ENCODE data around the gene NPC2. TPM values are rescaled to one million over a fixed set of nuclear protein-coding genes. Genes with fewer than 3 reads are reported as not detected.

NPC2 gene
- total RNA-seq, 1 donor from 2014 or later = 177 TPM

GRCh38 chr14:74501691-74502090, 8.6 kb upstream of the NPC2 start:
- Mint-ChIP-seq H3K9me3 (ENCODE audit: low read depth) (no peaks in the 10 kb centered on the region), H3K27me3 (no peaks in the 10 kb centered on the region), H3K27ac (no peak overlapping the region), H3K36me3 (ENCODE audit: insufficient read depth) (no peaks in the 10 kb centered on the region), H3K4me1 (ENCODE audit: low read depth) (peaks cover 2% of the 10 kb centered on the region), H3K4me3 (ENCODE audit: low read depth) (no peak overlapping the region)
- no peak for TF ChIP-seq CTCF (IDR thresholded peaks at IDR 0.05; ENCODE audit: unreplicated experiment)
- DNase-seq (ENCODE audit: low spot score, unreplicated experiment) = no peak

- Mint-ChIP-seq H3K4me3 (ENCODE audit: low read depth) (no peak overlapping the region), H3K9me3 (ENCODE audit: low read depth) (no peaks in the 10 kb centered on the region), H3K27ac (no peak overlapping the region), H3K36me3 (ENCODE audit: insufficient read depth) (no peaks in the 10 kb centered on the region), H3K4me1 (ENCODE audit: low read depth) (peaks cover 2% of the 10 kb centered on the region), H3K27me3 (no peaks in the 10 kb centered on the region)
- no peak for DNase-seq (ENCODE audit: low spot score, unreplicated experiment)
- peak; percentile 73 for TF ChIP-seq CTCF (IDR thresholded peaks at IDR 0.05; ENCODE audit: unreplicated experiment)
Measured at GRCh38 chr14:74501135-74501614, 8.1 kb upstream of the NPC2 start.

- peaks cover 2% of the 10 kb centered on the region for H3K4me1 Mint-ChIP-seq (ENCODE audit: low read depth)
- H3K27ac Mint-ChIP-seq = no peak overlapping the region
- no peak for DNase-seq (ENCODE audit: low spot score, unreplicated experiment)
- TF ChIP-seq CTCF (IDR thresholded peaks at IDR 0.05; ENCODE audit: unreplicated experiment) = no peak
- H3K9me3 Mint-ChIP-seq (ENCODE audit: low read depth) = no peaks in the 10 kb centered on the region
- H3K36me3 Mint-ChIP-seq (ENCODE audit: insufficient read depth) = no peaks in the 10 kb centered on the region
- H3K27me3 Mint-ChIP-seq = no peaks in the 10 kb centered on the region
- no peak overlapping the region for H3K4me3 Mint-ChIP-seq (ENCODE audit: low read depth)
Measured at GRCh38 chr14:74500417-74501134, 7.5 kb upstream of the NPC2 start.

- Mint-ChIP-seq H3K27ac (no peak overlapping the region), H3K27me3 (no peaks in the 10 kb centered on the region), H3K9me3 (ENCODE audit: low read depth) (no peaks in the 10 kb centered on the region), H3K4me1 (ENCODE audit: low read depth) (peaks cover 12% of the 10 kb centered on the region), H3K4me3 (ENCODE audit: low read depth) (no peak overlapping the region), H3K36me3 (ENCODE audit: insufficient read depth) (no peaks in the 10 kb centered on the region)
- DNase-seq (ENCODE audit: low spot score, unreplicated experiment) = no peak
- TF ChIP-seq CTCF (IDR thresholded peaks at IDR 0.05; ENCODE audit: unreplicated experiment) = no peak
Measured at GRCh38 chr14:74495356-74495755, 2.3 kb upstream of the NPC2 start.

GRCh38 chr14:74493343-74494261, 497 bp upstream of the NPC2 start, which contains the start of gene ISCA2:
Gene ISCA2 (plus strand): TSS chr14:74493765. CDS start chr14:74493775, 10 bp downstream.
- no peaks in the 10 kb centered on the region for H3K9me3 Mint-ChIP-seq (ENCODE audit: low read depth)
- peak; percentile 24 for TF ChIP-seq CTCF (IDR thresholded peaks at IDR 0.05; ENCODE audit: unreplicated experiment)
- no peaks in the 10 kb centered on the region for H3K27me3 Mint-ChIP-seq
- DNase-seq (ENCODE audit: low spot score, unreplicated experiment) = peak; percentile 100
- no peaks in the 10 kb centered on the region for H3K36me3 Mint-ChIP-seq (ENCODE audit: insufficient read depth)
- H3K4me3 Mint-ChIP-seq (ENCODE audit: low read depth) = no peak within 1 kb of the TSS
- peak within 1 kb of the TSS; percentile 97 for H3K27ac Mint-ChIP-seq
- H3K4me1 Mint-ChIP-seq (ENCODE audit: low read depth) = peaks cover 12% of the 10 kb centered on the region
